GM19193 (cell line): ENCODE data around the gene PLOD2.

Experiments
- POLR2A ChIP-seq: IDR thresholded peaks from 4 replicates; pipeline ENCODE4 v1.6.1; 2011; ENCODE audit not compliant: insufficient read depth, insufficient read length; ENCODE audit errors: extremely low read depth

PLOD2 gene

DNA sequence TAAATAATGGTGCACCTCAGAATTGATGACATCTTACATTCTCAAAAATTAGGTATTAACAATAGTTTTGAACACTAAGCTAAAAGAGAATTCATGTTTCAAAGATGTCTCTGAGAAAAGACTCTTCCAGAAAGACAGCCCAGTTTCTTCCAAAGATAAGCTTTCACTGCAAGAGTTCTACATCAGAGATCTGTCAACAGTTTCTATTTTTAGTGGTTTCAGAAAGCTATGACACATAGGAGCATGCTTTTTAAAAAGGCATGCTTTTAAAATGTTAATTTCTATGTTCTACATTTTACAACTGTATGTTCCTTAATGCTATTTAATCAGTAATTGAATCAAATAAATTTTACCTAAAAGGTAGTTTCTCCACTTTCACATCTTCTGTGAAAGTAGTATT, 88.2 kb downstream of the PLOD2 start:
- no peak for TF ChIP-seq POLR2A

- no peak for TF ChIP-seq POLR2A
These were observed 88.9 kb downstream of the PLOD2 start for GRCh38 chr3:146072061-146072460.

GRCh38 chr3:146071632-146072031, 89.4 kb downstream of the PLOD2 start:
- TF ChIP-seq POLR2A = no peak

GRCh38 chr3:146067048-146067447, 93.9 kb downstream of the PLOD2 start:
- no peak for TF ChIP-seq POLR2A

- TF ChIP-seq POLR2A = no peak
These were observed 95.4 kb downstream of the PLOD2 start for GRCh38 chr3:146065573-146066006.

DNA sequence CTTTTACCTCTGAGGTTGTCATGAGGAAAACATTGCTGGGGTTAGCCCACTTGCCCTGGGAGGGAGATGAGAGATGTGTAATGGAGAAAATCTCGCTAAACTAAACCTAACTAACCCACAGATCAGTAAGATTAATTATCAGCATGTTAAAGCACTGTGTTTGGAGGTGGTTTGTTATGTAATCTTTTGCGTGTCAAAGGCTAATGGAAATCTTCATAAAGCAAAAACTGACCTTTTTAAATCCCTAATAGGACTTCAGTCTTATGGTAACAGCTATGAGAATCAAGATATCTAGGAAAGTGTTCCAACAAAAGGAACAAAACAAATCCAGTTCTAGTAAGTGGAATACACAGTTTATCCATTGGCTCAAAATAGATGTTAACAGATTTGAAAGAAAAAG, 102.7 kb downstream of the PLOD2 start:
- no peak for TF ChIP-seq POLR2A

GRCh38 chr3:146052791-146053310, 108.1 kb downstream of the PLOD2 start:
- TF ChIP-seq POLR2A = no peak

GRCh38 chr3:146052056-146052790, 108.8 kb downstream of the PLOD2 start:
- no peak for TF ChIP-seq POLR2A

GRCh38 chr3:146050691-146051090, 110.3 kb downstream of the PLOD2 start:
- TF ChIP-seq POLR2A = no peak

- TF ChIP-seq POLR2A = no peak
These were observed 113.5 kb downstream of the PLOD2 start for GRCh38 chr3:146047485-146047884.

- no peak for TF ChIP-seq POLR2A
These were observed 116.9 kb downstream of the PLOD2 start for GRCh38 chr3:146044046-146044445.

DNA sequence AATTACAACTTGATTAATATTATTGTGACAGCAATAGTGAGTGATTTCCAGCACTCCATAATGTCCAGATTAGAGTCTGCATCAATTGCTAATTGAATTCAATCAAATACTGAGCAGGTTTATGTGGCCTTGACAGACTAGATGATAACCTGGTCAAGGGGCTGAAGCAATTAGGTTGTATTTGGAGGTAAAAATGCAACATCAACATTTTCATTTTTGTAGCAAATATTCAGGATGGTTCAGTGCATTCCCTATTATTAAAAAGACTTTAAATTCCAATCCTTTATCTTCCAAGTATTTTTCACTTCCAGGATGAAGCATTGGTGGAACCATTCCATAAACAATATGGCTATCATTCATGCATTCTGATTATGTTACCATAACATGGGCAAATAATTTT, 120.4 kb downstream of the PLOD2 start:
- no peak for TF ChIP-seq POLR2A

DNA sequence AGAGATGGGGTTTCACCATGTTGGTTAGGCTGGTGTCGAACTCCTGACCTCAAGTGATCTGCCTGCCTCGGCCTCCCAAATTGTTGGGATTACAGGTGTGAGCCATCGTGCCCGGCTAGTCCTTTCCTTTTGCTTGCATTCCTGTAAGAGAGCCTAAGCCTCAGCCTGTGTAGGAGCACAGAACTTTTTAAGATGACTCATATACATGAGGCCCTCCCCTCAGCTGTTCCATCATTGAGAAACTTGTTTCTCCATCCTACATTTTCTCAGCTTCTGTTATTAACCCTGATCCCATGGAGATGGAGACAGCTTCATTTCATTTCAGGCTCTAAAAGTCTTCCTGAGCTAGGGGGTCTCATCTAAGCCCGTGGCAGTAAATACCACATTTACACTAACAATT, 123.3 kb downstream of the PLOD2 start:
- no peak for TF ChIP-seq POLR2A

DNA sequence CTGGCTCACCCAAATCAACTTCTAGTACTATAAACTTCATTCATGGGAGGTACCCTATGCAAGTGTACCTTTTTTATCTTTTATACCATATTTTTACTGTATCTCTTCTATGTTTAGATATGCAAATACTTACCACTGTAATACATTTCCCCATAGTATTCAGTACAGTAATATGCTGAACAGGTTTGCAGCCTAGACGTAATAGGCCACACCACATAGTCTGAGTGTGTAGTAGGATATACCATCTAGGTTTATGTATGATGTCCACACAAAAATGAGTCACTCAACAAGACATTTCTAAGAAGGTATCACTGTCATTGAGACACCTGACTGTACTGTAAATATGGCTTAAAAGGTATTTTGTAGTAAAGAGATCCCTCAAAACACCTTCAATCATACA, 124.7 kb downstream of the PLOD2 start:
- no peak for TF ChIP-seq POLR2A

GRCh38 chr3:146035366-146035765, 125.6 kb downstream of the PLOD2 start:
- TF ChIP-seq POLR2A = no peak

- TF ChIP-seq POLR2A = no peak
These were observed 127.0 kb downstream of the PLOD2 start for GRCh38 chr3:146033950-146034349.
